ENCODE results near the gene DENND1C.

The DENND1C gene

DNA sequence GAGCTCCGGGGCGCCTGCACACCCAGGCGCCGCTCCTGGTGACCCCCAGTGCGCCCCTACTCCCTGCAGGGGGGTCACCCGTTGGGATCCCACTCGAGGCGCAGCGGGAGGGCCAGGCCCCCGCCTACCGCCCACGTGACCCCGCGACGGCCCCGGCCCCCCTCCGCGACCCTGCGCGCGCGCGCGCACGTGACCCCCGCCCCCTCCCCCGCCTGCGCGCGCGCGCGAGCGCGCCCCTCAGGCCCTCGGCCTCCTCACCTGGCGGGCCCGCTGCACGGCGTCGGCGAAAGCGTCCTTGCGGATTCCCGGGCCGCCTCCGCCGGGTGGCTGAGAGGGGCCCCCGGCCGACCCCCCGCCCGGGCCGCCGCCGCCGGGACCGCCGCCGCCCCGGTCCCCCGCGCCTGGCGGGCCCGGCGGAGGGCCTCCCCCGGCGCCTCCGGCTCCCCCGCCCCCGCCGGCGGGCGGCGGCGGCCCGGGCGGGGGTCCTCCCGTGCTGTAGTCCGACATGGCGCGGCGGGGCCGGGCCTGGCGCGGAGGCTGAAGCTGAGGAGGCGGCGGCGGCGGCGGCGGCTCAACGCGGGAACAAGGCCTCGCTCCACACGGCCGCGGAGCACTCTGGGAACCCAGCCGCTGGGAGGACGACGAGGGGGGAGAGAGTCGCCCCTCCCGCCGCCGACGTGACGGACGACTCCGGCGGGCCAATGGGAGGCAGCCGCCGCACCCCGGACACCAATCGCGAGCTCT, 57.2 kb downstream of the DENND1C start, which contains the start of gene KHSRP:
Gene KHSRP, minus strand, starts transcription at position 617 of the 744 bp plus-strand sequence. Its CDS starts 110 bp downstream, at position 507.
- no peak for DNase-seq (ENCODE audit: low spot score)

DNA sequence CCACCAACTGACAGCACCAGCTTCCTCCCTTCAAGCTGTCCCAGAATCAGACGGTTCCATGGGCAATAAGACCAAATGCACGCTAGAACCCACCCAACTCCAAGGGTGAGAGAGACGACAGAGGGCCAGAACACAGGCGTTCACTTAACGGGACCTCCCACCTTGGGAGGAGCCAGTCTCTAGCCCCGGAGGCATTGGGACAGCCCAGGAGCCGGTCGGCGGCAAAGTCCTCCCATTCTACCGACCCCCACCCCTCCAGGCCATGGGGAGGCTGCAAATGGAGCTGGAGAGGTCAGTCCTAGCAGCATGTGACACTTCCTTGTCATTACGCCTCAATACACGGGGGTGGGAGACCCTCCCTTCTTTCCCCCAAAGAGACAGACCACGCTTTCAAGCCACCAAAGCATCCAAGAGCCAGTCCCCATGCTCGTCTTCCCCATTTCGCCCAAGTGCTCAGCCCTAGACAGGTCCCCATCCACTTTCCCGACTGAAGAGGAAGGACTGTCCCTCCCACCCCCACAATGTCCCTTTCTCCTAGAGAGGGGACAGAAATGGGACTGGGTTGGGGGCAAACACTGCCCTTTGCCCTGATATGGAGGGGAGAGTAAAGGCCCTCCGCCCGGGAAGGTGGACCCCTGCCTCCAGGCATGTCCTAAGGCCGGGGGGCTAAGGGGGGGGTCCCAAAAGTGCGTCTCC, 57.9 kb downstream of the DENND1C start:
- peak; percentile 51 for DNase-seq (ENCODE audit: low spot score)

DNA sequence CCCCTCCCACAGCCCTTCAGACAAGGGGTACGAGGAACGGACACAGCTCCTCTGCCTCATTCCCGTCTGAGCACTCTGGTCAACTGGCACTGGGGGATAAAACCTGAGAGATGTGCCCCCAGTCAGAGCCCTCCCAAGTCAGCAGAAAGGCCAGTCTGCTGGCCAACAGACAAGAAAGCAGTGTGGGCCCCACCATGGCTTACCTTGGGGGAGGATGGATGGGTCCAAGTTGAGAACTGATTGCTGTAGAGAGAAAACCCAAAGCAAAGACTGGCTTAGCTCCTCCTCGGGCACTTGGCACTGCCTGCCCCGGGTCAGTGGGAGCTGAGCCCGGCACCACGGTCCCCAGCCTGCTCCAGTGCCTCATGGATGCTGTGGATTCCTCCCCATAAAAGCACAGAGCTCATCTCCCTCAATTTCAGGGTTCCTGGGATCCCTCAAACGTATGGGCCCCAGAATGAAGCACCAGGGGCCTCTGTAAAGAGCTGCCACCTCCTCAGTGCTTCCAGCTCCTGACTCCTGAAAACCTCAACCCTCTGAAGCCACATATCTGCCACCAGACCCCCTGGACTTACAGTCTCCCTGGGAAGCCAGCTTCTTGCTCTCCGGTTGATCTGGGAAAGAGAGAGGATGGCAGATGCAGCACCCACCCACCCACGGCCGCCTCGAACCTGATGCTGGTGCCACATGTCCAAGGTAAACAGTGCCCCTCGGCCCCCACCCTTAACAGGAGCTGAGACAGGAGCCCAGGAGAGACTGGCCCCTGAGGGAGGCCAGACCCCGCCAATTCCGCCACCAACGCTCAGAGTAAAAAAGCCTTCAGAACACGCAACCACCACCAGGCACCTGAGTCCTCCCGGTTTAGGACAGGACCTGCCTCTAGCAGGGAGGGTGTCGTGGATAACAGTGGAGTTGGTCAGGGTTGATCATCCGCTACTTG, 60.2 kb downstream of the DENND1C start:
- no peak for DNase-seq (ENCODE audit: low spot score)

DNA sequence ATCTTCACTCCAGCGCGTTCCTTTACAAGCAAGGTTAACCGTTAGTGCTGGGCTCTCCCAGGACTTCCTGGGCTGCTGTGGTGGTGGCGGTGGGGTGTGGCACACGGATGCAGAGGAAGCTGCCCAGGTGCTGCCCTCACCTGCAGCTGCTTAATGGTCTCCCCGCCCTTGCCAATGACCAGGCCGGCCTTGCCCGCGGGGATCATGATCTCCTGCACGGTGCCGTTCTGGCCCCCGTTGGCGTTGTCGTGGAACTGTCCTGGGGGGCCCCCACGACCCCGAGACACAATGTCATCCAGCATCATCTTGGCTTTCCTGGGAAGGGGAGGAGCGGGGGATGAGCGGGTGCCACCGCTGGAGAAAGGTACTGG, 63.0 kb downstream of the DENND1C start:
- no peak for DNase-seq (ENCODE audit: low spot score)

DNA sequence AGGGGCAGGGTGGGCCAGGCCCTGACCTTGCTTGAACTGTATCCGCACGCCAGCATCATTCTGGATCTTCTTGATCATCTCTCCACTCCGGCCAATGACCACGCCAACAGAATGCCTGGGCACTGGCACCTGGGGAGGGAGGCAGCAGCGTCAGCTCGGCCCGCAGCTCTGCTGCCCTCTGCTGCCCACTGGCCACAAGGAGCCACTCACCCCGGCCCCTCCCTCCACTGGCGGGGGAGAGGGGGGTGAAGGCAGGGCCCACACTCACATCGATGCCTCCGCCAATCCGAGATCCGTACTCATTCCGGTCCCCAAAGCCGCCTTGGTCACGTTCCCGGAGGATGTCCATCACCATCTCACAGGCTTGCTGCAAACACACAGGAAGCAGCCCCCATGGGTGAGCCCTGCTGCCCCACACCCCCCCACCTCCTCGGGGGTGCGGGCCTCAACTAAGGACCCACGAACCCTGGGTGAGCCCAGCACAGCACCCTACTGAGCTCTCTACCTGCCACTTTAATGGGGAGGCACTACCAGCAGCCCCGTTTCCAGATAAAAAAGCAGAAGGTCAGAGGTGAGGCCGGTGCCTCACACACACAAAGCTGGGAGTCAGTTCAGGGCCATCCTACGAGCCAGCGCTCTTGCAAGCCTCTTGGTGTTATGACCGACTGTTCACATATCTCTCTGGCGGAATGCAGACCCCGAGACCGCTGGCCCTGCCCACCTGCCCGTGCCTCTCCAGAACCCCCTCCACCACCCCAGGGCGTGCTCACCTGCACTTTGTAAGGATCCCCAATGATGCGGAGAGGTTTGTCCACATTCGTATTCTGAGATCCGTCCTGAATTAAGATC, 63.6 kb downstream of the DENND1C start:
- DNase-seq (ENCODE audit: low spot score): no peak

Data from activated CD4-positive, alpha-beta T cell treated with anti-CD3 and anti-CD28 coated beads, Interleukin-2, Interleukin-4, amounts not matched to agents 100 ng/mL and 50 ng/mL, durations not matched to agents 16 hours and 8 hours (primary cell).